SK-N-SH (cell line): Measurements from ENCODE around the gene N4BP2L2.

Experiments used
- CTCF ChIP-seq: fragments of 200-600 bp; sonication (generic); IDR thresholded peaks from 2 replicates; pipeline ENCODE4 v1.6.1; 2017; ENCODE audit warnings: antibody characterized with exemption, mild to moderate bottlenecking, moderate library complexity
- MAX ChIP-seq: IDR thresholded peaks from 2 replicates; pipeline ENCODE4 v1.4.0; 2012; ENCODE audit warnings: low read depth
- POLR2AphosphoS5 ChIP-seq: IDR thresholded peaks from 2 replicates; pipeline ENCODE4 v1.6.1; 2012; ENCODE audit warnings: low read depth, low read length
- REST ChIP-seq: IDR thresholded peaks from 2 replicates; pipeline ENCODE4 v1.6.1; 2012; ENCODE audit warnings: mild to moderate bottlenecking, low read depth, low read length, moderate library complexity
- TAF1 ChIP-seq: IDR thresholded peaks from 2 replicates; pipeline ENCODE4 v1.6.1; 2012; ENCODE audit warnings: low read depth, mild to moderate bottlenecking, low read length, moderate library complexity, borderline replicate concordance

DNA sequence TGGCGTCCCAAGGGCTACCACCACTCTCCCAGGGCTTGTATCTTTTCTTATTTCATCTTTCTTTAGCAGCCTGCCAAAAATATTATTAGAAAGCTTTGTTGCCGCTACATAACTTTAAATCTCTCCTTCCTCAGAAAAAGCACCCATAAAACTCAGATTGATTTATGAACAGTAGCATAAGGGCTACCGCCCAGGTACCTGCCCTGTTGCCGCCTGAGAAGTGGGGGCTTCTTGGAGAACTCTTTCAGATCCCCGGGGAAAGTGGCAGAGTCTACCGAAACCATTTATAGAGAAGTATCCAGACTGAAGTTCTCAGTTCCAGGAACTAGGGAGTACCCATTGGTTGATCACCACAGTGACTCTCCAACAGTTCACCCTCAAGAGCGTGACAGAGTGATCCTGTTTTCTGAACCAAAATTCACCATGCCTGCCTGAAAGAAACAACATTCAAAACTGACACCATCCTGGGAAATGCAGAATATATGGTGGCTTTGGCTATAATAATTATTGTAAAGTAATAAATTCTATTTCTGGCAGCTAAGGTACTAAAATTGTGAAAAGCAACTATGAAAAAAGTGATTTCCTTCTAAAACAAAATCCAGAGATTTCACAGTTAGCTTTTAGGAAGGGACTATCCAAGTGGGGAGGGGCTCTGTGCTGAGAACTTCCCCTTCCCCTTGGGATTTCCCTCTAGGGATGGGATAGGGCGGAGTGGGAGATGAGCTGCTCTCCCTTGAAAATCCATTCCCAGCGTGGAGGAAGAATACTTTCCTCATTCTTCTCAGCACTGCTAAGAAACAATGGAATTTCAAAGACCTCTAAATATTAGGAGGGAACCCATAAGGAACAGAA is 109.8 kb downstream of the N4BP2L2 start:
- TF ChIP-seq POLR2AphosphoS5 (no peak), CTCF (no peak), MAX (no peak), REST (no peak), TAF1 (no peak)
